GM03348 (cell line): ENCODE measurements around the gene MADCAM1.

Experiments used
- DNase-seq: peaks from one replicate; pipeline ENCODE4 v3.0.0; 2012; ENCODE audit warnings: low spot score

Gene MADCAM1

GRCh38 chr19:488505-489417 lies 7.5 kb upstream of the MADCAM1 start:
- DNase-seq, result peak; percentile 100

DNA sequence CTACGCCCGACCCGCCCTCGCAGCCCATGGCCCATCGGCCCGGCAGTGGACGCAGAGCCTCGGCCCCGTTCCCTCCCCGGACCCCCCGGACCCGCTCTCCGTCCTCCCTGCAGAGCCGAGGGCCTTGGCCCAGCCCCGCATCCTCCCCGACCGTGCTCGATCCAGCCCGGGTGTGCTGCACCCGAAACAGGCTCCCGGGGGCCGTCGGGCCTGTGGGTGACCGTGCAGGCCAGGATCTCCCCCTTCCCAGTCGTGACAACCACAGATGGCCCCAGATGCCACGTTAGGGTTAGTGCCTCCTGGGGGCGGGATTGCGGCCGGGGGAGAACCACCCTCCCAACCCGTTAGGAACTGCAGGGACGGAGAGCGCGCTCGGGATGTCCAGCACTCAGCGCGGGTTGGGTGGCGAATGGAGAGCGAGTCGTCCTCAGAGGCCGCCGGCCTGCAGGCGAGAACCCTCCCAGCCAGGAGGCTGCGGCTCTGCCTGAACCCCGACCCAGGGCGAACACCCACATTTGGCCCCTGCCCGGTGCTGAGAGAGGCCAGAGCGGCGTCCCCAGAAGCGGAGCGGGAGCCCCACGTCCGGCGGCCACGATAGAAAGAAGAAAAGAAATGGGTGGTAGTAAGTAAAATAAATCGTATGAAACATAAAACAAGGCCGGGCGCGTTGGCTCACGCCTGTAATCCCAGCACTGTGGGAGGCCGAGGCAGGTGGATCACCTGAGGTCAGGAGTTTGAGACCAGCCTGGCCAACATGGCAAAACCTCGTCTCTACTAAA lies 6.7 kb upstream of the MADCAM1 start:
- DNase-seq, result peak; percentile 74

GRCh38 chr19:491146-491741 lies 5.0 kb upstream of the MADCAM1 start:
- no peak for DNase-seq

DNA sequence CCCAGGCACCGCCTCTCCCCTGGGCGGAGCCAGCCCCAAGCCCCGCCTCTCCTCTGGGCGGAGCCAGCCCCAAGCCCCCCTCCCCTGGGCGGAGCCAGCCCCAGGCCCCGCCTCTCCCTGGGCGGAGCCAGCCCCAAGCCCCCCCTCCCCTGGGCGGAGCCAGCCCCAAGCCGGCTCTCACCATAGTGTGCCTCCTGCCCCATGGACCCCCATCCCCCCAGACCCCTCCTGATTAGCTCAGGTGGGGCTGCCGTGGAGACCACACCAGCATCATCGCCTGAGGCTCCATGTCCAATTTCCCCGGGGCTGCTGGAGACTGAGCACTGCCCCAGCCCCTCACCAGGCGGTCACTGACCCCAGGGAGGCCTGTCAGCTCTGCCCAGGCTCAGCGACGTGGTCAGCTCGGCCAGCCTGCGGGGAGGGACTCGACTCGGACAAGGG lies 4.2 kb upstream of the MADCAM1 start:
- DNase-seq, result no peak

DNA sequence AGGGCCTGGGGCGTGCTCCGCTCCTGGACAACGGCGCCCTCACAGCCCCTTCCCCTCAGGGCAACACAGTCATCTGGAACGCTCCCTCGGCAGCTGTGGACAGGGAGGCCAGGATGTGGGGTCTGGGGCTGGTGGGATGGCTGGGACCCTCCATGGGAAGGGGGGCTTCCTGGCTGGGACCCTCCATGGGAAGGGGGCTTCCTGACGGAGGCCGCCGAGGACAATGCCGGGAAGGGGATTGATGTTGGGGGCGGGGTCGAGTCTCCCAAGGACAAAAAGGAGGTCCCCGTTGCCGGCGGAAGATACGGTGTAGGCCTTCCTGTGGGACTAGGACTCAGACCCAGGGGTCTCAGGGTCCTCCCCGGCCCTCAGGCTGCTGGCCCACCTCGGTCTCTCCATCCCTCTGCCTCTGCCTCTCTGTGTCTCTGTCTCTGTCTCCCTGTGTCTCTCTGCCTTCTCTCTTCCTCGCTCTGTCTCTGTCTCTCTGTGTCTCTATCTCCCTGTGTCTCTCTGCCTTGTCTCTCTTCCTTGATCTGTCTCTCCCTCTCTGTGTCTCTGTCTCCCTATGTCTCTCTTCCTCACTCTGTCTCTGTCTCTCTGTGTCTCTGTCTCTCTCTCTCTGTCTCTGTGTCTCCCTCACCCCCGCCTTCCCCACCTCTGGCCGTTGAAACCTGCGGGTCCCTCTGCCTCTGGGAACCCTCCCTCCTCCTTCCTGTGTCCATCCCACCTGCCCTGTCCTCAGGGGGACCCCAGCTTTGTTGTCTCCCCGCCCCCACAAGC lies 2.7 kb upstream of the MADCAM1 start:
- DNase-seq, result no peak

DNA sequence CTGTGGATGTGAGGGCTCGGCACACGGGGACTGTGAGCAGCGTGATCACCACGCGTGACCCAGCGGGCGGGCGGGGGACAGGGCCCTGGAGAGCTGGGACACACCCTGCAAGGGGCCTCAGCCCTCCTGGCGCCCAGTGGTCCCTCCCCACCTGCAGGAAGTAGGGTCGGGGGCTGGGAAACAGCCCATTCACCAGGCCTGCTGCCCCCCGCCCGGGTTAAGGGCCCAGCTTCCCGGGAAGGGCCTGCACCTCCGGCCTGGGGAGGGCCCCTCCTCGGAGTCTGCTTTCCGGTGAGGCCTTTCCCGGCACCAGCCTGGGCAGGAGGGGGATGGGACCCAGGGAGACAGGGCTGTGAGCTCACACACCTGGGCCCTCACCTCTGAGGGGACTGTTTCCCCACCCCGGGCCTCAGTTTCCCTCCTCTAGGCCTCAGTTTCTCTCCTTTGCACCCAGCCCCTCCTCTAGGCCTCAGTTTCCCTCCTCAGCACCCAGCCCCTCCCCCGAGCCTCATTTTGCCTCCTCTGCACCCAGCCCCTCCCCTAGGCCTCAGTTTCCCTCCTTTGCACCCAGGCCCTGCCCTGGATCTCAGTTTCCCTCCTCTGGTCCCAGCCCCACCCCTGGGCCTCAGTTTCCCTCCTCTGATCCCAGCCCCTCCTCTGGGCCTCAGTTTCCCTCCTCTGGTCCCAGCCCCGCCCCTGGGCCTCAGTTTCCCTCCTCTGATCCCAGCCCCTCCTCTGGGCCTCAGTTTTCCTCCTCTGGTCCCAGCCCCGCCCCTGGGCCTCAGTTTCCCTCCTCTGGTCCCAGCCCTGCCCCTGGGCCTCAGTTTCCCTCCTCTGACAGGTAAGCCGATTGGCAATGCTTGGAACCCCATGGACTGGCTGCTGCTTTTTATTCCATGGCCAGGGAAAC lies 1.9 kb upstream of the MADCAM1 start:
- DNase-seq, result no peak

DNA sequence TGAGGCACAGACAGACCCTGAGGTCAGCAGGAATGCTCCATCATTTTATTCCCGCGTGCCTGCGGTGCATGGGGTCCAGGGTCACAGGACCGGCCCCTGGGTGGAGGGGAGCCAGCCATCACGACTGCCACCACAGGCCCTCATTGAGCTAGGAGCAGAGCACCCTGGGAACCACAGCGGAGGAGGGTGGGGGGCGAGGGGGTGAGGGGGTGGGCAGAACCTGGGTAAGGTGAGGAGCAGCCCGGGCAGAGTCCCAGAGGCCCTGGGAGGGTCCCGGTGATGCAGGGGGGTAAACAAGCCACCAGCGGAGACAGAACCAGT lies 1.2 kb upstream of the MADCAM1 start:
- DNase-seq, result no peak

DNA sequence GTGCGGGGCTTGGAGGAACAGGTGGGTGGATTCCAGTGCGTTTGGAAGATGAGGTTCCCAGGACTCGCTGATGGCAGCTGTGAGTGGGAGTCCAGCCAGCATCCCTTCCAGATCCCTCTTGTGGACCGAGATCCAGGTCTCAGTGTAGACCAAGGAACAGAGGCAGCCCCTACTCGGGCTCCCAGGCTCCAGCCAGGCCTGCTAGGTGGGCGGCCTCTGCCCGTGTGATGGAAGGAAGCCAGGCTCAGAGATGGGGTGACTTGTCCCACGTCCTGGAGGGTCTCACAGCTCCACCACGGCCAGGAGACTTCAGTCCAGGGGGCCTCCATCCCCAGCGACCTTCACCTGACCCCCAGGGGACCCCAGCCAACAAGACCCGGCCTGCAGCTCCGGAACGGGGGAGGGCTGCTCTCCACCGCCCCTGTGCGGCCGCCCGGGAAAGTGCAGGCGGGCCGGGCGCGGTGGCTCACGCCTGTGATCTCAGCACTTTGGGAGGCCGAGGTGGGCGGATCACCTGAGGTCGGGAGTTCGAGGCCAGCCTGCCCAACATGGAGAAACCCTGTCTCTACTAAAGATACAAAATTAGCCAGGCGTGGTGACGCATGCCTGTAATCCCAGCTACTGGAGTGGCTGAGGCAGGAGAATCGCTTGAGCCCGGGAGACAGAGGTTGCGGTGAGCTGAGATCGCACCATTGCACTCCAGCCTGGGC lies 729 bp upstream of the MADCAM1 start:
- peak; percentile 57 for DNase-seq

GRCh38 chr19:496986-497385 lies 700 bp downstream of the MADCAM1 start:
- no peak for DNase-seq

GRCh38 chr19:497491-497868 lies 1.2 kb downstream of the MADCAM1 start:
- DNase-seq, result no peak

GRCh38 chr19:497869-498510 lies 1.7 kb downstream of the MADCAM1 start:
- DNase-seq, result no peak

GRCh38 chr19:498511-498891 lies 2.2 kb downstream of the MADCAM1 start:
- no peak for DNase-seq

GRCh38 chr19:498977-499623 lies 2.8 kb downstream of the MADCAM1 start:
- DNase-seq, result no peak

- no peak for DNase-seq
These were observed 5.4 kb downstream of the MADCAM1 start for GRCh38 chr19:501646-502045.

- DNase-seq, result no peak
These were observed 8.3 kb downstream of the MADCAM1 start for GRCh38 chr19:504616-505015.

GRCh38 chr19:506404-507285 lies 10.4 kb downstream of the MADCAM1 start:
- DNase-seq, result peak; percentile 99

- peak; percentile 94 for DNase-seq
These were observed 11.3 kb downstream of the MADCAM1 start, which contains the start of gene TPGS1 for GRCh38 chr19:507286-508203. TPGS1 (plus strand) TSS chr19:507497; CDS start chr19:507507, 10 bp downstream.
